Measurements from ENCODE around the gene ARID4B. TPM values are rescaled to one million over a fixed set of nuclear protein-coding genes. Genes with fewer than 3 reads are reported as not detected.
A peak's percentile ranks its signal among the peaks of the same experiment; 100 is the strongest.

Gene ARID4B
- total and polyA plus RNA-seq, 2 donors from 2014 or later, result 6.6 to 50.3 TPM

GRCh38 chr1:235341334-235341733, 13.4 kb upstream of the ARID4B start:
- intact Hi-C loops (cut with DNase I), result no loop called here
- no peaks in the 10 kb centered on the region for H3K27me3 ChIP-seq (ENCODE audit: control insufficient read depth, insufficient read depth, low read length)
- no peak overlapping the region for H3K4me3 ChIP-seq (ENCODE audit: low read length in 3 of 3)
- DNase-seq (no peak), FAIRE-seq (no peak)
- H3K9me3 ChIP-seq (ENCODE audit: control insufficient read depth in 2 of 3, insufficient read depth in 1 of 3, low read length in 3 of 3), result no peaks in the 10 kb centered on the region
- TF ChIP-seq CTCF (IDR thresholded peaks at IDR 0.05; ENCODE audit: borderline replicate concordance, extremely low read depth, insufficient read depth), result no peak
- H3K27ac ChIP-seq (ENCODE audit: low read depth in 2 of 2, low read length in 2 of 2), result no peak overlapping the region
- H3K36me3 ChIP-seq (ENCODE audit: control insufficient read depth in 2 of 3, insufficient read depth in 3 of 3, low read length in 3 of 3), result peaks cover 0 to 16% (median 0%) of the 10 kb centered on the region in 3 donors
- peaks cover 0 to 3% (median 0%) of the 10 kb centered on the region in 3 donors for H3K4me1 ChIP-seq (ENCODE audit: control insufficient read depth in 2 of 3, insufficient read depth in 2 of 3, low read depth in 1 of 3, low read length in 3 of 3)
- no peak overlapping the region for H3K9ac ChIP-seq (ENCODE audit: low read length in 3 of 3)

- Histone ChIP-seq H3K27ac (ENCODE audit: low read depth in 2 of 2, low read length in 2 of 2) (no peak overlapping the region), H3K9me3 (ENCODE audit: control insufficient read depth in 2 of 3, insufficient read depth in 1 of 3, low read length in 3 of 3) (no peaks in the 10 kb centered on the region), H3K36me3 (ENCODE audit: control insufficient read depth in 2 of 3, insufficient read depth in 3 of 3, low read length in 3 of 3) (peaks cover 0 to 16% (median 2%) of the 10 kb centered on the region in 3 donors), H3K27me3 (ENCODE audit: control insufficient read depth, insufficient read depth, low read length) (no peaks in the 10 kb centered on the region), H3K9ac (ENCODE audit: low read length in 3 of 3) (no peak overlapping the region), H3K4me1 (ENCODE audit: control insufficient read depth in 2 of 3, insufficient read depth in 2 of 3, low read depth in 1 of 3, low read length in 3 of 3) (peaks cover 0 to 3% (median 0%) of the 10 kb centered on the region in 3 donors), H3K4me3 (ENCODE audit: low read length in 3 of 3) (no peak overlapping the region)
- intact Hi-C loops (cut with DNase I), result no loop called here
- FAIRE-seq, result no peak
- no peak for DNase-seq
- TF ChIP-seq CTCF (IDR thresholded peaks at IDR 0.05; ENCODE audit: borderline replicate concordance, extremely low read depth, insufficient read depth), result no peak
These were observed 11.8 kb upstream of the ARID4B start for GRCh38 chr1:235339746-235340145.

GRCh38 chr1:235336903-235337302, 8.9 kb upstream of the ARID4B start:
- no peaks in the 10 kb centered on the region for H3K9me3 ChIP-seq (ENCODE audit: control insufficient read depth in 2 of 3, insufficient read depth in 1 of 3, low read length in 3 of 3)
- no peak for TF ChIP-seq CTCF (IDR thresholded peaks at IDR 0.05; ENCODE audit: borderline replicate concordance, extremely low read depth, insufficient read depth)
- intact Hi-C loops (cut with DNase I), result no loop called here
- H3K27me3 ChIP-seq (ENCODE audit: control insufficient read depth, insufficient read depth, low read length), result no peaks in the 10 kb centered on the region
- peak overlapping the region in 2 of 3 donors; percentile 16 to 38 for H3K4me3 ChIP-seq (ENCODE audit: low read length in 3 of 3)
- peak overlapping the region in 1 of 3 donors; percentile 4 for H3K9ac ChIP-seq (ENCODE audit: low read length in 3 of 3)
- peak in 2 of 5 donors; percentile 38 to 57 for DNase-seq
- FAIRE-seq, result peak; percentile 69
- peaks cover 0 to 6% (median 1%) of the 10 kb centered on the region in 3 donors for H3K4me1 ChIP-seq (ENCODE audit: control insufficient read depth in 2 of 3, insufficient read depth in 2 of 3, low read depth in 1 of 3, low read length in 3 of 3)
- peaks cover 0 to 7% (median 2%) of the 10 kb centered on the region in 3 donors for H3K36me3 ChIP-seq (ENCODE audit: control insufficient read depth in 2 of 3, insufficient read depth in 3 of 3, low read length in 3 of 3)
- peak overlapping the region; percentile 47 to 51 for H3K27ac ChIP-seq (ENCODE audit: low read depth in 2 of 2, low read length in 2 of 2)

- FAIRE-seq (no peak), DNase-seq (no peak)
- Histone ChIP-seq H3K9me3 (ENCODE audit: control insufficient read depth in 2 of 3, insufficient read depth in 1 of 3, low read length in 3 of 3) (no peaks in the 10 kb centered on the region), H3K4me1 (ENCODE audit: control insufficient read depth in 2 of 3, insufficient read depth in 2 of 3, low read depth in 1 of 3, low read length in 3 of 3) (peaks cover 2 to 27% (median 6%) of the 10 kb centered on the region in 3 donors), H3K9ac (ENCODE audit: low read length in 3 of 3) (peak overlapping the region in 1 of 3 donors; percentile 12), H3K27me3 (ENCODE audit: control insufficient read depth, insufficient read depth, low read length) (no peaks in the 10 kb centered on the region), H3K4me3 (ENCODE audit: low read length in 3 of 3) (peak overlapping the region in 1 of 3 donors; percentile 1), H3K36me3 (ENCODE audit: control insufficient read depth in 2 of 3, insufficient read depth in 3 of 3, low read length in 3 of 3) (peaks cover 0 to 2% (median 0%) of the 10 kb centered on the region in 3 donors), H3K27ac (ENCODE audit: low read depth in 2 of 2, low read length in 2 of 2) (no peak overlapping the region)
- intact Hi-C loops (cut with DNase I), result no loop called here
- TF ChIP-seq CTCF (IDR thresholded peaks at IDR 0.05; ENCODE audit: borderline replicate concordance, extremely low read depth, insufficient read depth), result no peak
These were observed 3.4 kb upstream of the ARID4B start for GRCh38 chr1:235331401-235331800.
